Gastrocnemius medialis (tissue), 4 donors: ENCODE results near the gene FOXJ2.

Source experiments
- POLR2A ChIP-seq, 2 donors: fragments of 450-650 bp; IDR thresholded peaks; one replicate each; pipeline ENCODE4 v1.6.1; 2017; ENCODE audit warnings: antibody characterized with exemption in 2 of 2, mild to moderate bottlenecking in 2 of 2, moderate library complexity in 2 of 2
- TF ChIP-seq, protein P1 (sequence below), 5 experiments: fragments of 450-650 bp in 3 of 5; fragments of 200-600 bp in 2 of 5; sonication (generic) in 2 of 5; IDR thresholded peaks in 4 of 5; conservative IDR thresholded peaks in 1 of 5; 1 replicate in 4 of 5; 2 replicates in 1 of 5; pipeline ENCODE4 v1.5.1; 2016 to 2019; ENCODE audit warnings: antibody characterized with exemption in 5 of 5, mild to moderate bottlenecking in 3 of 5, moderate library complexity in 3 of 5

DNA sequence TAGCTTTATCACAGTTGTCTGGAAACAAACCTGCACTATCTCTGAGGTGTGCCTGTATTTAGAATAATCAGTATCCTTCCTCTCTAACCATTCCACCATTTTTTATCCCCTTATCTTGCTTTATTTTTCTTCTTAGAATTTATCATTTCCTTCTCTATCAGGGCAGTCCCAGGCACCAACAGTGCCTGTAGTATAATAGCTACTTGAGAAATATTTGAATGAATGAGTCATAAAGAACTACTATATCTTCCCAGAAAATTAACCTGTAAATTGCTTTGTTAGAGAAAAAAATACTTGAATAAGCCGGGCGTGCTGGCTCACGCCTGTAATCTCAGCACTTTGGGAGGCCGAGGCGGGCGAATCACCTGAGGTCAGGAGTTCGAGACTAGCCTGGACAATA, 21.2 kb upstream of the FOXJ2 start:
- TF ChIP-seq POLR2A (IDR thresholded peaks at IDR 0.05): no peak
- TF ChIP-seq, protein P1, sequence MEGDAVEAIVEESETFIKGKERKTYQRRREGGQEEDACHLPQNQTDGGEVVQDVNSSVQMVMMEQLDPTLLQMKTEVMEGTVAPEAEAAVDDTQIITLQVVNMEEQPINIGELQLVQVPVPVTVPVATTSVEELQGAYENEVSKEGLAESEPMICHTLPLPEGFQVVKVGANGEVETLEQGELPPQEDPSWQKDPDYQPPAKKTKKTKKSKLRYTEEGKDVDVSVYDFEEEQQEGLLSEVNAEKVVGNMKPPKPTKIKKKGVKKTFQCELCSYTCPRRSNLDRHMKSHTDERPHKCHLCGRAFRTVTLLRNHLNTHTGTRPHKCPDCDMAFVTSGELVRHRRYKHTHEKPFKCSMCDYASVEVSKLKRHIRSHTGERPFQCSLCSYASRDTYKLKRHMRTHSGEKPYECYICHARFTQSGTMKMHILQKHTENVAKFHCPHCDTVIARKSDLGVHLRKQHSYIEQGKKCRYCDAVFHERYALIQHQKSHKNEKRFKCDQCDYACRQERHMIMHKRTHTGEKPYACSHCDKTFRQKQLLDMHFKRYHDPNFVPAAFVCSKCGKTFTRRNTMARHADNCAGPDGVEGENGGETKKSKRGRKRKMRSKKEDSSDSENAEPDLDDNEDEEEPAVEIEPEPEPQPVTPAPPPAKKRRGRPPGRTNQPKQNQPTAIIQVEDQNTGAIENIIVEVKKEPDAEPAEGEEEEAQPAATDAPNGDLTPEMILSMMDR (IDR thresholded peaks at IDR 0.05 in 4 of 5, conservative IDR thresholded peaks at IDR 0.05 in 1 of 5): no peak
